Breast epithelium (tissue), 4 donors: Measurements from ENCODE around the gene POLE3. TPM values are rescaled to one million over a fixed set of nuclear protein-coding genes. Genes with fewer than 3 reads are reported as not detected.

Experiments used
- DNase-seq, 2 donors: peaks; one replicate each; pipeline ENCODE4 v3.0.0-alpha.2; 2019; ENCODE audit warnings: low spot score in 2 of 2
- H3K27ac ChIP-seq, 2 donors: fragments of 200-600 bp; sonication (generic) in 1 of 2; one replicate each; pipeline ENCODE4 v1.5.1; 2016 to 2019; ENCODE audit warnings: mild to moderate bottlenecking in 1 of 2
- H3K27me3 ChIP-seq, 2 donors: fragments of 200-600 bp; sonication (generic) in 1 of 2; one replicate each; pipeline versions ENCODE4 v1.5.1 to v1.6.0; 2017 to 2019; ENCODE audit warnings: control low read depth in 1 of 2, mild to moderate bottlenecking in 1 of 2
- H3K36me3 ChIP-seq: fragments of 200-600 bp; one replicate; pipeline ENCODE4 v1.5.1; 2019
- H3K4me1 ChIP-seq, 2 donors: fragments of 200-600 bp; sonication (generic); one replicate each; pipeline ENCODE4 v1.5.1; 2016 to 2019; ENCODE audit warnings: control low read depth in 1 of 2
- H3K4me3 ChIP-seq, 3 donors: fragments of 200-600 bp; sonication (generic); 1 replicate in 2 of 3; 2 replicates in 1 of 3; pipeline ENCODE4 v1.5.1; 2016 to 2019; ENCODE audit warnings: mild to moderate bottlenecking in 3 of 3, moderate library complexity in 2 of 3
- H3K9me3 ChIP-seq, 2 donors: fragments of 200-600 bp; sonication (generic) in 1 of 2; one replicate each; pipeline ENCODE4 v1.5.1; 2016 to 2019; ENCODE audit warnings: control low read depth in 1 of 2
- CTCF ChIP-seq, 3 donors: fragments of 450-650 bp; IDR thresholded peaks; one replicate each; pipeline ENCODE4 v1.5.1; 2016 to 2017; ENCODE audit warnings: antibody characterized with exemption in 3 of 3, mild to moderate bottlenecking in 3 of 3, moderate library complexity in 3 of 3
- POLR2A ChIP-seq: fragments of 450-650 bp; IDR thresholded peaks from one replicate; pipeline ENCODE4 v1.6.1; 2016; ENCODE audit warnings: antibody characterized with exemption, mild to moderate bottlenecking, moderate library complexity
- POLR2AphosphoS5 ChIP-seq, 3 donors: sonication (generic); formaldehyde crosslinking; IDR thresholded peaks; one replicate each; pipeline ENCODE4 v1.6.1; 2017; ENCODE audit warnings: antibody characterized with exemption in 3 of 3
- intact Hi-C: fragments of 100-400 bp; cut with DNase I; formaldehyde crosslinking; loops from one replicate; pipeline ENCODE4 v1.15.1; 2023; ENCODE audit warnings: low total_unique reads
- total RNA-seq, 3 donors: library from RNA; depleted of rRNA; stranded (reverse); fragments of >200 nt; gene quantifications; one replicate each; pipeline ENCODE4 v1.1.0, GENCODE V29; 2016

Gene POLE3
- total RNA-seq, 3 donors from 2014 or later = 34.2 to 46.1 (median 35.1) TPM

- no peaks in the 10 kb centered on the region for H3K4me1 ChIP-seq
- TF ChIP-seq POLR2AphosphoS5 (IDR thresholded peaks at IDR 0.05) = no peak
- TF ChIP-seq POLR2A = no peak
- TF ChIP-seq CTCF (IDR thresholded peaks at IDR 0.05) = no peak
- intact Hi-C loops = no loop called here
- no peak for DNase-seq
- no peaks in the 10 kb centered on the region for H3K27me3 ChIP-seq
- H3K9me3 ChIP-seq = no peaks in the 10 kb centered on the region
- H3K36me3 ChIP-seq = no peaks in the 10 kb centered on the region
- no peak overlapping the region for H3K4me3 ChIP-seq
- no peak overlapping the region for H3K27ac ChIP-seq
Observed at GRCh38 chr9:113431191-113431590, 20.7 kb upstream of the POLE3 start.

- no peak for DNase-seq
- intact Hi-C loops = no loop called here
- no peaks in the 10 kb centered on the region for H3K27me3 ChIP-seq
- no peak overlapping the region for H3K27ac ChIP-seq
- no peaks in the 10 kb centered on the region for H3K4me1 ChIP-seq
- no peak overlapping the region for H3K4me3 ChIP-seq
- H3K36me3 ChIP-seq = no peaks in the 10 kb centered on the region
- H3K9me3 ChIP-seq = no peaks in the 10 kb centered on the region
- TF ChIP-seq POLR2AphosphoS5 (IDR thresholded peaks at IDR 0.05) = no peak
- TF ChIP-seq POLR2A = no peak
- TF ChIP-seq CTCF (IDR thresholded peaks at IDR 0.05) = no peak
Observed at GRCh38 chr9:113428062-113428615, 17.7 kb upstream of the POLE3 start.

- Histone ChIP-seq H3K36me3 (no peaks in the 10 kb centered on the region), H3K9me3 (no peaks in the 10 kb centered on the region), H3K27ac (no peak overlapping the region), H3K27me3 (no peaks in the 10 kb centered on the region), H3K4me1 (no peaks in the 10 kb centered on the region), H3K4me3 (no peak overlapping the region)
- intact Hi-C loops = no loop called here
- TF ChIP-seq POLR2A (no peak), CTCF (IDR thresholded peaks at IDR 0.05) (no peak), POLR2AphosphoS5 (IDR thresholded peaks at IDR 0.05) (no peak)
- no peak for DNase-seq
Observed at GRCh38 chr9:113427629-113428028, 17.2 kb upstream of the POLE3 start.

- Histone ChIP-seq H3K36me3 (no peaks in the 10 kb centered on the region), H3K27me3 (no peaks in the 10 kb centered on the region), H3K4me3 (no peak overlapping the region), H3K4me1 (no peaks in the 10 kb centered on the region), H3K27ac (no peak overlapping the region), H3K9me3 (no peaks in the 10 kb centered on the region)
- intact Hi-C loops = no loop called here
- TF ChIP-seq CTCF (IDR thresholded peaks at IDR 0.05) = no peak
- TF ChIP-seq POLR2AphosphoS5 (IDR thresholded peaks at IDR 0.05) = no peak
- TF ChIP-seq POLR2A = no peak
- DNase-seq = no peak
Observed at GRCh38 chr9:113426701-113427100, 16.2 kb upstream of the POLE3 start.

GRCh38 chr9:113425072-113425471 lies 14.6 kb upstream of the POLE3 start:
- Histone ChIP-seq H3K4me3 (no peak overlapping the region), H3K27ac (no peak overlapping the region), H3K4me1 (no peaks in the 10 kb centered on the region), H3K9me3 (no peaks in the 10 kb centered on the region), H3K36me3 (no peaks in the 10 kb centered on the region), H3K27me3 (no peaks in the 10 kb centered on the region)
- intact Hi-C loops = no loop called here
- no peak for DNase-seq
- TF ChIP-seq CTCF (IDR thresholded peaks at IDR 0.05) (no peak), POLR2AphosphoS5 (IDR thresholded peaks at IDR 0.05) (no peak), POLR2A (no peak)
